GM21381 (cell line): Measurements from ENCODE around the gene MRE11.
"Not testable (repeated sequence)": the region's sequence is repeated elsewhere in the genome, so short reads cannot be mapped to it uniquely, and the experiment has no call there.

Experiments
- ATAC-seq: cut with Tn5 transposase; IDR thresholded peaks from one replicate; pipeline ENCODE4 v1.9.1; 2021; ENCODE audit warnings: mild to moderate bottlenecking, moderate library complexity; ENCODE audit not compliant: unreplicated experiment

MRE11 gene

GRCh38 chr11:94433049-94433448, 60.6 kb downstream of the MRE11 start:
- no peak for ATAC-seq

GRCh38 chr11:94424662-94425061, 69.0 kb downstream of the MRE11 start:
- ATAC-seq, result no peak

- no peak for ATAC-seq
Observed at GRCh38 chr11:94424011-94424410, 69.6 kb downstream of the MRE11 start.

GRCh38 chr11:94423507-94423906, 70.1 kb downstream of the MRE11 start:
- no peak for ATAC-seq

GRCh38 chr11:94418123-94418765, 75.4 kb downstream of the MRE11 start:
- no peak for ATAC-seq

GRCh38 chr11:94417386-94417987, 76.2 kb downstream of the MRE11 start:
- no peak for ATAC-seq

- no peak for ATAC-seq
Observed at GRCh38 chr11:94405062-94405833, 88.4 kb downstream of the MRE11 start.

- ATAC-seq, result no peak
Observed at GRCh38 chr11:94402355-94402754, 91.3 kb downstream of the MRE11 start.

GRCh38 chr11:94401773-94402265, 91.8 kb downstream of the MRE11 start:
- ATAC-seq, result no peak

- no peak for ATAC-seq
Observed at GRCh38 chr11:94400839-94401772, 92.5 kb downstream of the MRE11 start, which contains the start of gene GPR83. Gene GPR83, minus strand, starts transcription at chr11:94401419. Its CDS starts 172 bp downstream, at chr11:94401247.

GRCh38 chr11:94400457-94400838, 93.2 kb downstream of the MRE11 start:
- ATAC-seq, result no peak

- ATAC-seq, result no peak
Observed at GRCh38 chr11:94400050-94400449, 93.6 kb downstream of the MRE11 start.

GRCh38 chr11:94398101-94398500, 95.5 kb downstream of the MRE11 start:
- no peak for ATAC-seq

- no peak for ATAC-seq
Observed at GRCh38 chr11:94396282-94396681, 97.4 kb downstream of the MRE11 start.

- not testable (repeated sequence) for ATAC-seq
Observed at GRCh38 chr11:94391937-94392336, 101.7 kb downstream of the MRE11 start.

GRCh38 chr11:94379613-94380012, 114.0 kb downstream of the MRE11 start:
- ATAC-seq, result no peak

GRCh38 chr11:94376841-94377240, 116.8 kb downstream of the MRE11 start:
- ATAC-seq, result no peak

- not testable (repeated sequence) for ATAC-seq
Observed at GRCh38 chr11:94370576-94370975, 123.1 kb downstream of the MRE11 start.
